GM18505 (cell line): ENCODE data around the gene FGFBP1.
"Not testable (repeated sequence)": the region's sequence is repeated elsewhere in the genome, so short reads cannot be mapped to it uniquely, and the experiment has no call there.

Source experiments
- ATAC-seq: cut with Tn5 transposase; IDR thresholded peaks from one replicate; pipeline ENCODE4 v1.9.1; 2021; ENCODE audit not compliant: unreplicated experiment
- POLR2A ChIP-seq: IDR thresholded peaks from 4 replicates; pipeline ENCODE4 v1.6.1; 2011; ENCODE audit warnings: borderline replicate concordance; ENCODE audit not compliant: insufficient read depth, insufficient read length; ENCODE audit errors: extremely low read depth

Gene FGFBP1

DNA sequence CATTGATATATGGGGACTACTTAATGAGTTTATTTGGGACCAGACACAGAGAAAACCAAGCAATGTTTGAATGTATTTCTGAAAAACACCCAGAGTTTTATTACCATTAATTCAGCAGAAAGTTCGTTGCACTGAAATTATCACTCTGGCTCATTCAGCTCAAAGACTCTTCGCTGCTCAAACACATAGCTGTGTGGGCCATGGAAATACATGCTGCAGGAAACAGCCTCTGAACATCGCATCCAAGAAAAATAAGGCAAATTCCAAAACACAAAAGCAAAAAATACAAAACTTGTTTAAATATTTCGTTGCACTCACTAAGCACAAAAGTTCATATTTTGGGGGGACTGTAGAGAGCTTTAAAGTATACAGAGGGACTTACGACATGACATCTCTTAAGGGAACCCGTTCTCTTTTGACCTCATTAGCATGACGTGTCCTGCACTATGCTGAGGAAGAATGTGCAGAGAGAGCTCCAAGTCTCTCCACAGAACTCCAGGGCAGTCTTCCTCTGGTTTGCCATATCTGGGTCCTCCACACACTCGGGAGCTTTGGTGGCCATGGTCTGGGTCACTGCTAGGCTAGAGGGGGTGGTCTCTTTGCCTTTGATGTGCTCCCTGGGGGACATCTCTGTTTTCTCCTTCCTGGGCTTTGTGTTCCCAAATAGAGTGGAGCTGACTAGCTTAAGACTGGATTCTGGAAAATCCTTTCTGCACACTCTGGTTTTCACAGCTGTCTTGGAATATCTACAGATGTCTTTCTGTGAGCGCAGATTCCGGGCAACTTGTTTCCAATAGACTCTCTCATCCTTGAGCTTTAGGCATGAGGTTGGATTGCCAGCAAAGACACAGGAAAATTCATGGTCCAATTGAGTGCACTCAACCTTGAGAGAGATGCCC, 2.8 kb downstream of the FGFBP1 start:
- ATAC-seq, result no peak
- no peak for TF ChIP-seq POLR2A

DNA sequence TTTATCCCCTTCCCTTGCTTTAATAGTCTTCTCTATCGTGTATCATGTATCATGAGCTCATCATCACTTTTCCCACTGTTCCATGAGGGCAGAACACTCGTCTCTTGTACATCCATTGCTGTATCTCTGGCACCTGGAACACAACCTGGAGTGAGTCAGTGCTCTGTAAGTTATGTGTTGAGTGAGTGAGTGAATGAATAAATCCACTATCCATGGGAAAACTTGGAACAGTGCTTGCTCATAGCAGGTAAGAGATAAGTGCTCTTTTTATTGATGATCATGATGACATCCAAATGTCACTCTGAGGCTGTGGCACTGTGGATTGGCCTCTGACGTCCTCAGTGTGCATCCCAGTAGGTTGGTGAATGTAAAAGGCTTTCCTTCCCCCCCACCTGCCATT, 4.3 kb downstream of the FGFBP1 start:
- ATAC-seq, result no peak
- TF ChIP-seq POLR2A, result no peak

DNA sequence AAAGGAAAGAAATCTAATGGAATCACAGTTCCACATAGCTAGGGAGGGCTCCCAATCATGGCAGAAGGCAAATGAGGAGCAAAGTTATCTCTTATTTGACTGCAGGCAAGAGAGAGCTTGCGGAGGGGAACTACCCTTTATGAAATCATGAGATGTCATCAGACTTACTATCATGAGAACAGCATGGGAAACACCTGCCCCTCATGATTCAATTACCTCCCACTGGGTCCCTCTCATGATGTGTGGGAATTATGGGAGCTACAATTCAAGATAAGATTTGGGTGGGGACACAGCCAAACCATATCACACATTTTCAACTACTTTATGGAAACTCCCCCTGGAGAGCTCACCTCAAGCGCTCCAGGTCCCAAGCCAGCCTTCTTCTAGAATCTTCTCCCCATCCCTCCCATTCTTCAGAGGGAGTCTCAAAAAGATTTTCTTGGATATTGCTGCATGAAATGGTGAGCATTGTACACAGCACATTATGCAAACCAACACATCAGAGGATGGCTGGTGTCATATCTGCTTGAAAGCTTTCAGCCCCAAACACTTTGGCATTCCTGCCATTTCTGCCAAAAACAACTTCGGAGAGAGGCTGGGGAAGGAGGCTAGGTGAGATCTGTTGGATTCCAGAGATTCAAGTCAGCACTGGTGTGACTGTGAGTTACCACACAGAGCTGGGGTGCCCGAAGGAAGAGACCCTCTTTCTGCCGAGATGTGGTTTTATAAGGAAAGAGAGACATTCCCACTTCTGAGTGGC, 6.9 kb downstream of the FGFBP1 start:
- TF ChIP-seq POLR2A, result no peak
- ATAC-seq, result no peak

DNA sequence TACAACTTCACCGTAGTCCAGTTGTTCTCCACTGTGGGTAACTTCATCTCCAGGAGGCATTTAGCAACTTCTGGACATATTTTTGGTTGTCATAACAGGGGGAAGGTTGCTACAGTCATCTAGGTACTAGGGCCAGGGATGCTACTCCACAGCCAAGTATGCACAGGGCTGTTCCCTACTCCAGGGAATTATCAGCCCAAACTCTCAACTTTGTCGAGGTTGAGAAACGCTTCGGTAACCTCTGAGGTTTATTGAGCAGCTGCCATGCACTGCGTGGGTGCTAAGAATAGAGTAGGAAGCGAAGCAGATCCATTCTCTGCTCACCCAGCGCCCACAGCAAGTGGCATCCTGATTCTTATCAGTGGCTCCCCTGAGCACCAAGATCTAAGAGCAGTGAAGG, 8.2 kb downstream of the FGFBP1 start:
- ATAC-seq, result no peak
- no peak for TF ChIP-seq POLR2A

DNA sequence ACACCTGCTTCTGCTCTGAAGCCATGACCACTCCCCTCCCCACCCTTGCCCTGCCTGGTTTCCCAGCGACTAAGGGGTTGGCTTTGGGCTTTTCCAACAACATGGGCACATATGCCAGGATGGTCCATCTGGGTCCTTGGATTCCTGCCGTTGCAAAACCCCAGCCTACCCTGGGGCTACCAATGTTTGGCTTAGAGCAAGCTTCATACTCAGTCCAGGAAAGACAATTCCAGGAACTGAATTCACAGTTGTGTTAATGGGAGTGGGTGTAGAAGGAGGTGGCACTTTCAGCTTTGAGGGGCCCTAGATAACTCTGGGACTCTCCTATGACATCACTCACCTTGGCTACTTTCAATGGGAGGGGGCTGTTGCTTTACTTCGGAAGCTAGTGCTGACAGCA, 9.0 kb downstream of the FGFBP1 start:
- no peak for TF ChIP-seq POLR2A
- no peak for ATAC-seq

DNA sequence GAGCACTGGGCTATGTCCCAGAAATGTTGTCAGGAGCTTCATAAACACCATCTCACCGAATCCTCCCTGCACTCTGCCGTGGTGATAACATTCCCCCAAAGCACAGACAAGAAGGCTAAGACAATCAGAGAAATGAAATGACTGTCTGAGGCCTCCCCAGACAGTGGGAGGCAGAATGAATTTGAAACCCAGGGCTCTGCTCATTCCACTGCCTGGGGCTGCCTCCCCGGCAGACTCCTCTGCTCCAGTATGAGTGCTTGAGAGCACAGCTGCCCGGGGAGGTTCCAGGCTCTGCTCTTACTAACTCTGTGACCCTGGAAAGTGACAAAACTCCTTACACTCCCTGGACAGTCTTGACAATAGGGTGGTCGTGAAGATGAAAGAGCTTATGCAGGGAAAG, 9.7 kb downstream of the FGFBP1 start:
- no peak for TF ChIP-seq POLR2A
- ATAC-seq, result no peak

DNA sequence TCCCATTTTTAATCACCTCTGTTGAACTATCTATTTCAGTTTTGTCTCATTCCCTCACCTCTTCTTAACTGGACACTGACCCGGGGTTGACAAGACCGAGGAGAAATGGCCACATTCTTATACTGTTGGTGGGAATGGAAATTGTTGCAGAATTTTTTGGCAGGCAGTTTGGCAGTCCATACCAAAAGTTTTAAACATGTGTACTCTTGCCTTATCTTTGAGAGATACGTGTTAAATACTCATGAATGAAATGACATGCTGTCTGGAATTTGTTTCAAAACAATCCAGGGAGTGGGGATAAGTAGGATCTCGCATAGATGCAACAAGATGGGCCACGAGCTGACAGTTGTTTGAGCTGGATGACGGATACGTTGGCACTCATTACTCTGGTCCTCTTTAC, 12.1 kb downstream of the FGFBP1 start:
- TF ChIP-seq POLR2A, result no peak
- ATAC-seq, result no peak

DNA sequence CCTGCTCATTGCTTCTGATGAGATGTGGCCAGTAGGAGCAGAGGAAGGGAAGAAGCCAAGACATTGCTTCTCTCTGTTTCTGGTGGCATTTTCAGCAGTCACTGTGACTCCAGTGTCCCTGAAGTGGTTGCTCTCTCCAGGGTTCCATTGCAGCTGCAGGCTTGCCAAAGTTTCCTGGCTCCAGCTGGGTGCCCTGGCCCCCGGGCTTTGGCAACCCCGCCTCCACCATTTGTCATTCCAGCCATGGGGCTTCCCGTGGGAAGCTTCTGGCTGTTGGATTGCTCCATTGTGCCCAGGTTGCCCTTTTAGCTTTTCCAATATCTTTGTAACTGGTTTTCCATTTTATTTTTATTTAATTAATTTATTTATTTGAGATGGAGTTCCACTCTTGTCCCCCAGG, 12.7 kb downstream of the FGFBP1 start:
- no peak for ATAC-seq

DNA sequence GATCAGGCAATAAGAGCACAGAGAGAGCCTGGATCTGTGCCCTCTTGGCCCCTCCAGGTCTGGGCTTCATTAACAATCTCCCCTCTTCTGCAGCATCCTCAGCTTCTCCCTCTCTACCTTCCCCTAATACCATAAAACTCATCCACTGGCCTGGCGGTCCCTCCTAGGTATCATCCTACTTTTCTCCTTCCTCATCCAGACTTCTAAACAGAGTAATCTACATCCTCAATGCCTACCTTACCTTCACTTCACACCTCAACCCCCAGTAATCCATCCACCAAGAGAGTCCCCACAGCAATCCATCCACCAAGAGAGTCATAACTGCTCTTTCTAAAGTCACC, 17.0 kb downstream of the FGFBP1 start:
- no peak for TF ChIP-seq POLR2A
- no peak for ATAC-seq

More for the DNA sequence above, 12.7 kb downstream of the FGFBP1 start:
- no peak for TF ChIP-seq POLR2A

DNA sequence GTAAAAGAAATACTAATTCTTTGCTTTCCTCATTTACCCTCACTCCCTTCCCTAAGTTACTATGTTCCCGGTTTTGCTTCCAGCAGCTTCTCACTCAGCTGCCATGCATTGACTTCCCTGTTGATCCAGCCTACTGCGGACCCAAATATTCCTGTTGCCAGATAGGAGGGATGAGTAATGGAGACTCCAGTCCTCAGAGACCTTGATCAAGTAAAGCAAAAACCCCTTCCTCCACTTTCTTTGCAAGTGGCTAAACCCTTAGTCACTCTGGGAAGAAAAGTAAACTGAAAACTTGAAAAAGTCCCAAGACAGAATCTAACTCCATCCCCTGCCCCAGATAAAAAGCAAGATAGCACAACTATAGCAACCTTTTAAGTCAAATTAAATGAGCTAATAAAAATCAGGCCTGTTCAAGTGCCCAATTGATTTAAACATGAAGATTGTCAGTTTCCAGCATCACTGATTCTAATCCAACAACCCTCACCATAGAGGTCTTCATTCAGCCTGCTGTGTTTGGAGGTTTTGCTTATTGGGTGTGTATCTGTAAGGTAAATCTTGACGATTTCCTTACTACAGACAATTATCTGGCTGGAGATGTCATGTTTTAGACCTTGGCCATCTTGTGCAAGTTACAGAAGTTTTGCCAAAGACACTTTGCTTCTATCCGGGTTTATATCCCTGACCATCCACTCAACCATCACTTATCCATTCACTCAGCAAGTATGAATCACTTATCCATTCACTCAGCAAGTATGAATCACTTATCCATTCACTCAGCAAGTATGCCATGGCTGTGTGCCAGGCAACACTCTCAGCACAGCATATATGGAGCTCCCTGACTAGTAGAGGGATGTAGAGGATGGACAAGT, 17.6 kb downstream of the FGFBP1 start:
- no peak for ATAC-seq
- TF ChIP-seq POLR2A, result no peak

DNA sequence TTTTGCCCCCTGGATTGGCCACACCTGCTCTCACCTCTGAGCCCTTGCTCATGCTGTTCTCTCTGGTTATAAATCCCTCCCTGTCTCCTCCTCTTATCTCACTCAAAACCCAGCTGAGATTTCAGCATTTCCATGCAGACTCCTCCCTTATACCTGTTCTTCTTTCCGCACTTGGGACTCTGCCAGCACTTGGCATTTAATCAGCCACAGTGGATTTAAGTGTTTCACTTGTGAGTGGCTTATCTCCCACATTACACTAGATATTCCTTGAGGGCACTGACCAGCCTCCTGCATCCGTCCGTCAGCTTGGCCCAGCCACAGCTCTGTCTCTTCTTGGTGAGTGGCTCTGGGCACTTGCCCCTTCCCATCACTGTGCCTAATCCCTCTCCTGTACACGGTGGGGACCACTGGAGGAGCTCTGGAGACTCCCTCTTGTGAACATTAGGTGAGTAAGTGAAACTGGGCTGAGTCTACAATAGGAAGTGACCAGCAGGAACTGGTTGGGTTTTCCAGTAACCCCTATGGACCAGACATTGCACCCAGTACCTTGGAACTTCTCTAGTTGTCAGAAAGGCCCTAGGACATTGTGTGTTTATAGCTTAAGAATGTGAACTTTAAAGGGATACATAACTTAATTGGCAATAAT, 19.9 kb downstream of the FGFBP1 start:
- TF ChIP-seq POLR2A, result no peak
- no peak for ATAC-seq

DNA sequence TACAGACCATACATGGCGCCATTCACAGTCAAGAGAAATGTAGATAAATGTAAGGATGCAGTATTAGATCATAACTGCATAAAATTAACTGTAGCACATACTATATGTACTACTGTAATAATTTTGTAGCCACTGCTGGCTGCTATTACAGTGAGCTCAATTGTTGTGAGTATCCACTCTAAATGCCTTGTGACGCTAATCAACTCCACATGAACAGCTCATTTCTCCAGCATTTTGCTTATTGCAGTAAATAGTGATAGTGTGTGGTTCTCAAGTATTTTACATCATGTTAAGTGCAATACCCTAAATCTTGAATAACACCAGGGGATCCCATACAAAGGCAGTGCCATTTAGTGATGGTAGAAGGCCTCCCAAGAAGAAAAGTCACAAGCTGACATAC, 21.2 kb downstream of the FGFBP1 start:
- TF ChIP-seq POLR2A, result no peak

DNA sequence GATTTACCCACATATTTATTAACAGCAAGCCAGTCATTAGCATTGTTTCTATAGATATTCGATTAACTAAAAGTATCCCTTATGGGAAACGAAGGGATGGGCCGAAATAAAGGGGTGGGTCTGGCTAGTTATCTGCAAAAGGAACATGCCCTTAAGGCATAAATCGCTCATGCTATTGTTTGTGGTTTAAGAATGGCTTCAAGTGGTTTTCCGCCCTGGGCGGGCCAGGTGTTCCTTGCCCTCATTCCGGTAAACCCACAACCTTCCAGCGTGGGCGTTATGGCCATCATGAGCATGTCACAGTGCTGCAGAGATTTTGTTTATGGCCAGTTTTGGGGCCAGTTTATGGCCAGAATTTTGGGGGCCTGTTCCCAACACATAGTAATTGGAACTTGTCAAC, 22.2 kb downstream of the FGFBP1 start:
- ATAC-seq, result not testable (repeated sequence)

More for the DNA sequence above, 21.2 kb downstream of the FGFBP1 start:
- no peak for ATAC-seq
